ENCODE measurements around the gene NFKB2.

NFKB2 gene

GRCh38 chr10:102403115-102403514 is 7.6 kb downstream of the NFKB2 start:
- no peak overlapping the region for H3K4me3 ChIP-seq (ENCODE audit: low read depth, low read length)
- no peak for TF ChIP-seq CTCF (IDR thresholded peaks at IDR 0.05; ENCODE audit: low read depth, low read length)

- no peak for TF ChIP-seq CTCF (IDR thresholded peaks at IDR 0.05; ENCODE audit: low read depth, low read length)
- H3K4me3 ChIP-seq (ENCODE audit: low read depth, low read length): no peak overlapping the region
These were observed 9.0 kb downstream of the NFKB2 start for GRCh38 chr10:102404361-102405107.

- no peak for TF ChIP-seq CTCF (IDR thresholded peaks at IDR 0.05; ENCODE audit: low read depth, low read length)
- H3K4me3 ChIP-seq (ENCODE audit: low read depth, low read length): no peak overlapping the region
These were observed 9.6 kb downstream of the NFKB2 start for GRCh38 chr10:102405108-102405571.

GRCh38 chr10:102405632-102406031 is 10.1 kb downstream of the NFKB2 start:
- no peak for TF ChIP-seq CTCF (IDR thresholded peaks at IDR 0.05; ENCODE audit: low read depth, low read length)
- no peak overlapping the region for H3K4me3 ChIP-seq (ENCODE audit: low read depth, low read length)

- no peak overlapping the region for H3K4me3 ChIP-seq (ENCODE audit: low read depth, low read length)
- no peak for TF ChIP-seq CTCF (IDR thresholded peaks at IDR 0.05; ENCODE audit: low read depth, low read length)
These were observed 11.3 kb downstream of the NFKB2 start for GRCh38 chr10:102406815-102407214.

- TF ChIP-seq CTCF (IDR thresholded peaks at IDR 0.05; ENCODE audit: low read depth, low read length): no peak
- no peak overlapping the region for H3K4me3 ChIP-seq (ENCODE audit: low read depth, low read length)
These were observed 12.1 kb downstream of the NFKB2 start for GRCh38 chr10:102407425-102408130.

GRCh38 chr10:102408131-102408727 is 12.7 kb downstream of the NFKB2 start:
- peak overlapping the region; percentile 46 for H3K4me3 ChIP-seq (ENCODE audit: low read depth, low read length)
- TF ChIP-seq CTCF (IDR thresholded peaks at IDR 0.05; ENCODE audit: low read depth, low read length): no peak

Data from WI38 (cell line).